GM18519 (cell line): Measurements from ENCODE around the gene DDX3X.
"Not testable (repeated sequence)": the region's sequence is repeated elsewhere in the genome, so short reads cannot be mapped to it uniquely, and the experiment has no call there.

Source experiments
- ATAC-seq: cut with Tn5 transposase; IDR thresholded peaks from one replicate; pipeline ENCODE4 v1.9.1; 2021; ENCODE audit warnings: mild to moderate bottlenecking, moderate library complexity; ENCODE audit not compliant: unreplicated experiment, low FRiP score

Gene DDX3X

GRCh38 chrX:41408576-41408975, 74.6 kb downstream of the DDX3X start:
- no peak for ATAC-seq

DNA sequence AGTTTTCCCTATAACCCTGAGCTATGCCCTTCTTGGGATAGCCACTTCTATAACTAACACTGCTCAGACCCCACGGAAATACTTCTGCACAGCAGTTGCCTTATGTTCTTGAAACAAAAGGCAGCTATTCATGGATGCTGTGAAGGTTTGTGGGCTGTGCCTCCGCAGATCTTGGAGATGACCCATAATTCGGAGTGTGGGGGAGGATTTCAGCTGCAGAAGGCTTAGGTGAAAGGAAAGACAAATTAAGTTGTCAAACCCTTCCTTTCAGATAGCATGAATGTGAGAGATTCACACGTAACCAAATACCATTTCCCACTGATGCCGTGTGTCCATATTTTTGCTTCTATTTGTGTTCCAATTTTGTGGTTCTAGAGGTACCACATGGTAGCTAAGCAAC, 75.0 kb downstream of the DDX3X start:
- ATAC-seq = no peak

DNA sequence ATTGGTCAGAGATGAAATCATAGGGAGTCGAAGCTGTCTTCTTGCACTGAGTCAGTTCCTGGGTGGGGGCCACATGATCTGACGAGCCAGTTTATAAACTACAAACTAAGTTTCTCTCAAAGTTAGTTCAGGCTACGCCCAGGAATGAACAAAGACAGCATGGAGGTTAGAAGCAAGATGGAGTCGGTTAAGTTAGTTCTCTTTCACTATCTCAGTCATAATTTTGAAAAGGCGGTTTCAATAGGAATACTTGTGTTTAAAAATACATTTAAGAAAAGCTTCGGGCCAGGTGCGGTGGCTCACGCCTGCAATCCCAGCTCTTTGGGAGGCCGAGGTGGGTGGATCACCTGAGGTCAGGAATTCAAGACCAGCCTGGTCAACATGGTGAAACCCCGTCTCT, 77.3 kb downstream of the DDX3X start:
- not testable (repeated sequence) for ATAC-seq

GRCh38 chrX:41412261-41413081, 78.5 kb downstream of the DDX3X start:
- ATAC-seq = no peak
